Stimulated activated CD4-positive, alpha-beta T cell treated with anti-CD3 and anti-CD28 coated beads, Interleukin-2, amount 100 ng/mL, for 24 hours (primary cell): ENCODE results near the gene PCIF1.
"Not testable (repeated sequence)": the region's sequence is repeated elsewhere in the genome, so short reads cannot be mapped to it uniquely, and the experiment has no call there.

ENCODE experiments used
- DNase-seq, 2 donors: peaks; one replicate each; pipeline ENCODE4 v3.0.0-alpha.2; 2020

PCIF1 gene

DNA sequence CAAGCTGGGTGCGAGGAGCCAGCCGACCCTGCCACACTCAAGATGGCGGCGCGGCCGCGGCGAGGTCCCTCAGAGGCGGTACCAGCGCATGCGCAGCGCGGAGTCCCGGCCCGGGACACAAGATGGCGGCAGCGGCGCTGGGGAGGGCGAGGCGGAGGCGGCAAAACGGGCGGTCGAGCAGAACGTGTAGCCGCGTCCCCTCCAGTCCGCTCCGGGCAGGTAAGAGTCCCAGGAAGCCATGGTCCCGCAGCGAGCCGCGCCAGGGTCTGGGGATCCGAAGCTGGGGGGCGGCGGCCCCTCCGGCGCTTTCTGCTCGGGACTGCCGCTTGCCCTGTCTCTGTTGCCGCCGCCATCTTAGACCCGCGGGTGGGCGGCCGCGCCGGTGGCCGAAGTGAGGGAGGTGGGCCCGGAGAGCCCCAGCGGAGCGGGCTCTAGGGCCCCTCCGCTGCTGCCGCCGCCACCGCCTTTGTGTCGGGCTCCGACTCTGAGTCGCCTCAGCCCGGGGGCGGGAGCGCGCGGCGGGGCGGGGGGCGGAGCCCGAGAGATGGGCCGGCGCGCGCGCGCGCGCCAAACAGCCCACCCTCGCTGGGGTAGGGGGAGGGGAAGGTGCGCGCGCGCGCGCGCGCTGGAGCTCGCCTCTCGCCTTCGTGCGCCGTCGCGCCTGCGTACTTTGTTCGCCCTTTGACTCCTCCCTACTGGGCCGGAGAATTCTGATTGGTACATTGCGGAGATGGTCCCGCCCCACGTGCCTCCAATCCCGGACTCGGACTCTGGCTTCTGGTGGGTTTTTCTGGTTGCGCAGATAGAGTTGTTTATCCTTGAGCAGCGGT, at the start of gene PCIF1:
Gene PCIF1, plus strand, starts transcription at position 98 of the 830 bp plus-strand sequence. CDS start 4,317 bp downstream, outside the sequence.
- peak; percentile 98 for DNase-seq

DNA sequence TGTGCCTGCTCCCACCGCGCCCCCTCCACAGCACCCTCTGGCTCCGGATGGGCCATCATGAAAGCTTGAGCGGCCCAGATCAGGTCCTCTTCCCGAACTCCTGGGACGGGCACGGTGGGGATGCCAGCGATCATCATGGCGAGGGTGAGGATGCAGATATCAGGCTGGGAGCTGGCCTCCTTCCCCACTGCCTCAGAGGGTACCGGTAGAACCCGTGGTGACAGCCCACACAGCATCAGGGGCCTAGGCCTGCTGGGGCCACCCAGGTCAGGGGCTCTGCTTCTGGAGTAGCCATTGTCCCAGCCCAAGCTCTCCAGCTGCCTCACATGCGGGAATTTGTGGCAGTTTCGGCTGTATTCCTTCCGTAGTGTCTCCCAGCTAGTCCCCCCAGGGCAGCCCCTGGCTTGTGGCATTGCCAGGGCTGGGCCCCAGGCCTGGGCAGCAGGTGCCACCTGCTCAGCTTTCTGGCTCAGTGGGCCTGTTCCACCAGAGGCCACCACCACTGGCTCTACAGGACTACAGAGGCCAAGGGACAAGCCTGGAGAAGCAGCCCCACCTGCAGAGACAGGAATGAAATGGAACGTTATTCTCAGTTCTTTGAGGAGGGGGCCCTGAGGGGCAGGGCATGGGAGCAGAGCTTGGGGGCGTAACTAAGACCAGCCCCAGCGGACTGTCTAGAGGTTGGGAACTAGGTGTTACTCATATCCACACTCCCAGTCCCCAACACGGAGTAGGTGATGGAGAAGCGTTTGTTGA, 47.7 kb upstream of the PCIF1 start:
- DNase-seq = no peak

DNA sequence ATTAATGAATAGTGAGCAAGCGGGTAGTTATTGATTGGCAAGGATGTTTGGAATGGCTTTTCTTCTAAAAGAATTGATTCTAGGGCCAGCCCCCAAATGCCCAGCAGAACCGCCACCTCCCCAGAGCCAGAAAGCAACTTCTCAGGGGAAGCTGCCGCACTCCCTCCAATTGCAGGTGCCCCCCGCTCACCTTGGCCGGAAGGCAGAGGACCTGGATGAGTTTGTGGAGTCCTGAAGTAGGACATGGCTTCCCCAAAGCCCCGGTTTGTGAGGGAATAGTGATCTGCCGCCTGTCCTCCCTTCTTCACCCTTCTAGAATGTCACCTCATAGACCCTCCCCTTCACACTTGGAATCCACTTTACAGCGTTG, 47.2 kb upstream of the PCIF1 start, which contains the start of gene SPATA25:
Gene SPATA25, minus strand, starts transcription at position 277 of the 370 bp plus-strand sequence. Its CDS starts 32 bp downstream, at position 245.
- DNase-seq = no peak

DNA sequence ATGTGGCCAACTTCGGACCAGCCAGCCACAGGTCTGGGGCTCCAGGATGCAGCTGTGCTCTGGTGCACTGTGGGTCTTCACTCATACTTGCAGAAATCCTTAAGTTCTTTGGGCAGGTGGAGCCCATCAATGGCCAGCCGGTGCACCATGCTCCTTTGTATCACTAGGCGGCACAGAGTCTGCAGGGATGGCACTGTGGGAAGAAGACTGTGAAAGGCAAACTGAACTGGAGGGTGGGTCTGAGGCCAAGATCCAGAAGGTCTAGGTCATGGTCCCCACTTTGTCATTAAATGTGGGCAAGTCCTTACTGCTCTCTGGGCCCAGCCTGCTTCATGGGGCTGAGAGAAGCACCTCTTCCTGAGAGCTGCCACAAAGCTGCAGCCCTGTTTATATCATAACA, 45.8 kb upstream of the PCIF1 start:
- DNase-seq = no peak

DNA sequence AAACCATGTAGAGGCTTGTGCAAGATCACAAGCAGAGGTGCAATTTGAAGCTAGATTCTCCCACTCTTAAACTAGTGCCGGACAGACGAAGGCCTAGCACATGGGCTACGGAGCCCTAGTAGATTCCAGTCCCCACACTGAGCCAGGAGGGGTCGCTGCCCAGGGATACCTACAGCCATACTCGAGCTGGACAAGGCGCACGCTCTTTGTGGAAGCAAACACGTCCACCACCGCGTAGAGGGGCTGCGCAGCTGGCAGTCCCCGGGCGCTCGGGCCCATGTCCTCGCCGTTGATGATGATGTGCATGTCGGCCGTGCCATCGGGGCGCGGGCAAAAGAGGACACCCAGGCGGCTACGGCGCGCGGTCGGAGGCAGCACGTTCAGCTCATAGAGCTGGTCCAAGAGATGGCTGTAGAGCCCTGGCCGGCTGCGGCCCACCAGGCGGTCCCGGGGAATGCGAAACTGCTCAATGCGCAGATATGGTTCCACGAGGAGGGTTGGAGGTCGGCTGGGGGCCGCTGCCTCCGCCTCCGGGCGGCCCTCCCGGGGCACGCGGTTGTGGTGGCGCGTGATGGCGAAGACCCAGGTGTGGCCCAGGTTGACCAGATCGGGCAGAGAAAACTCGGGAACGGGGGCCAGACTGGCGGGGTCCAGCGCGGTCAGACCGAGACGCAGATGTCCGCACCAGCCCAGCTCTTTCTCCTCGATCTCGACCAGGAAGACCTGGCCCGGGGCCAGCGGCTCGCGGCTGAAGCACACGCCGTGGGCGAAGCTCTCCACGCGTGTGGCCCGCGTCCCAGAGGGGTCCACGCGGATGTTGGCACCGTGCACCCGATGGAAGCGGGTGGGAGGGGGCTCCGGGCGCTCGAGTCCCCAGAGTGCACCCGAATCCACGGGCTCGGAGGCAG, 44.2 kb upstream of the PCIF1 start:
- peak; percentile 51 to 57 for DNase-seq

DNA sequence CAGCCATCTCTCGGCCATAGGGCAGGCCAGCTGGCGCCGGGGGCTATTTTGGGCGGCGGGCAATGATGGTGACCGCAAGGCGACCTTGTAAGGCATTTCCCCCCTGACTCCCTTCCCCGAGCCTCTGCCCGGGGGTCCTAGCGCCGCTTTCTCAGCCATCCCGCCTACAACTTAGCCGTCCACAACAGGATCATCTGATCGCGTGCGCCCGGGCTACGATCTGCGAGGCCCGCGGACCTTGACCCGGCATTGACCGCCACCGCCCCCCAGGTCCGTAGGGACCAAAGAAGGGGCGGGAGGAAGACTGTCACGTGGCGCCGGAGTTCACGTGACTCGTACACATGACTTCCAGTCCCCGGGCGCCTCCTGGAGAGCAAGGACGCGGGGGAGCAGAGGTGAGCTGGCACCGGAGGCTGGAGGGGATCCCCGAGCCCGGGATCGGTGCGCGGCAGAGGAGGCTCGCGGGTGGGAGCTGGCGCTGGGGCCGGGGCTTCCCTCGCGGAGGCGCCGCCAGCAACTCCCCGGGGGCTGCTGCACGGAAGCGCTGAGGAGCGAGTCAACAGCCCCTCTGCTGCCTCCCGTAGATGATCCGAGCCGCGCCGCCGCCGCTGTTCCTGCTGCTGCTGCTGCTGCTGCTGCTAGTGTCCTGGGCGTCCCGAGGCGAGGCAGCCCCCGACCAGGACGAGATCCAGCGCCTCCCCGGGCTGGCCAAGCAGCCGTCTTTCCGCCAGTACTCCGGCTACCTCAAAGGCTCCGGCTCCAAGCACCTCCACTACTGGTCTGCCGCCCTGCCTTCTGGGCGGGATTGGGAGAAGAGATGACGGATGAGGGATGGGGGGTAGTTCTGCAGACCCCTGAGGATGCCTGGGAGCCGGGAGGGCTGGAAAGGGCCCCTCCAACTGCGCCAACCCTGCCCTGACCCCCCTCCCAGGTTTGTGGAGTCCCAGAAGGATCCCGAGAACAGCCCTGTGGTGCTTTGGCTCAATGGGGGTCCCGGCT, 43.2 kb upstream of the PCIF1 start, which contains the start of the genes CTSA and NEURL2:
Gene CTSA, plus strand, starts transcription at position 351 of the 999 bp plus-strand sequence. Its CDS starts 234 bp downstream, at position 585.
Gene NEURL2, minus strand, starts transcription at position 224 of the 999 bp plus-strand sequence. Its CDS starts 217 bp downstream, at position 7.
- peak; percentile 87 to 90 for DNase-seq

DNA sequence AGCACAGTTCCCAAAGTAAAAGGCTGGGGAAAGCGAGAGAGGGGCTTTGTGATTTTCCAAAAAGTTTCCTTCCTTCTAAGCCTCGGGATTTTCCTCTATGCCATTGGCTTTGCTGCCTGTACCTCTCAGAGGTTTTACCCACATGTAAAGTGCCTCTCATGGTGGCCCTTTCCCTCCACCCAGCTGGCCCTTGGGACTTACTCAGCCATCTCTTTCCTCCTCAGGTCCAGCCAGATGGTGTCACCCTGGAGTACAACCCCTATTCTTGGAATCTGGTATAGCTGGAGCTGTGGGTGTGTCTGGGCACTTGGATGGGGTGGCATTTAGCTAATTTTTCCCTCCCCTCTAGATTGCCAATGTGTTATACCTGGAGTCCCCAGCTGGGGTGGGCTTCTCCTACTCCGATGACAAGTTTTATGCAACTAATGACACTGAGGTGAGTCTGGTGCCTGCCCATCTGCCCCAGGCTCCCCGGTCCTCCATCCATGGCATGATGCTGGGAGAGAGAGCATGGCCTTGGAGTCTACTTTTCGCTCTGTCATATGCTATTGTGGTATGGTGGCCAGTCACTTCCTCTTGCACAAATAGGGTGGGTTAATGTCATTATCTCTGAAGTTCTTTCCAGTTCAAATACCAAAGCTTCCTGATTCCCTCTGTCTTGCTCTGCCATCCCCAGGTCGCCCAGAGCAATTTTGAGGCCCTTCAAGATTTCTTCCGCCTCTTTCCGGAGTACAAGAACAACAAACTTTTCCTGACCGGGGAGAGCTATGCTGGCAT, 42.2 kb upstream of the PCIF1 start:
- no peak for DNase-seq

DNA sequence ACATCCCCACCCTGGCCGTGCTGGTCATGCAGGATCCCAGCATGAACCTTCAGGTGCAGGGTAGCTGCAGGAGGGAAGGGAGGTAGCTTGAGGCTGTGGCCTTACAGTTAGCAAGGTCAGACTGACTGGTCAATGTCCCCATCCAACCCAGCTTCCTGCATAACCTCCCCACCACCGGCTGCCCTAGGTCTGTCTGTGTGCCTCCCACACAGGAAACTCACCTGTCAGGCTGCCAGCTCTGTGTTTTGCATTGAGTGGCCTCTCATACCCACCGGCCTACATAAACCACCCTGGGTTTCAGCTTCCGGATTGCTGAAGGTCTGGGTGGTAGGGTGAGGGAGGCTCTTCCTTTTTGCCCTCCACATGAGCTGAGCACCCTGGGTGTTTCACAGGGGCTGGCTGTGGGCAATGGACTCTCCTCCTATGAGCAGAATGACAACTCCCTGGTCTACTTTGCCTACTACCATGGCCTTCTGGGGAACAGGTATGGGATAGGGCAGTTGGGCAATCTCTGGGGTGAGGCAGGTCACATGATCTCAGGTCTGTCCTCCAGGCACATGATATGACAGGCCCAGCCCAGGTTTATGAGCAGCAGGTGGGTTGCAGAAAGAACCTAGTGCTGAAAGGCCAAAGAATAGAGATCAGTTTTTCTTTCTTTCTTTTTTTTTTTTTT, 41.5 kb upstream of the PCIF1 start:
- peak in 1 of 2 donors; percentile 31 for DNase-seq

DNA sequence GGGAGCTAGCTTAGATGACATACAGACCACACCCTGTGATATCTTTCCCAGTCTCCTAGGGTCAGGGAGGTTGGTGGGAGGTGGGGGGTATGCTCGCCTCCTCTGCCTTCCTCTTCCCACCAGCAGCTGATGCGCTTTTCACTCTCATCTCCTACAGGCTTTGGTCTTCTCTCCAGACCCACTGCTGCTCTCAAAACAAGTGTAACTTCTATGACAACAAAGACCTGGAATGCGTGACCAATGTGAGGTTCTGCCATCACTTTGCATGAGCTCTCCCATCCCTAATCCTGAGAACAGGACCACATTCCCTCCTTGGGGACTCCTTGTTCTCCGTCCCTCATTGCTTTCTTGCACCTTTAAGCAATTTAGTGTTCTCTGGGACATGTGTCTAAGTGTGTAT, 40.7 kb upstream of the PCIF1 start:
- DNase-seq = no peak

DNA sequence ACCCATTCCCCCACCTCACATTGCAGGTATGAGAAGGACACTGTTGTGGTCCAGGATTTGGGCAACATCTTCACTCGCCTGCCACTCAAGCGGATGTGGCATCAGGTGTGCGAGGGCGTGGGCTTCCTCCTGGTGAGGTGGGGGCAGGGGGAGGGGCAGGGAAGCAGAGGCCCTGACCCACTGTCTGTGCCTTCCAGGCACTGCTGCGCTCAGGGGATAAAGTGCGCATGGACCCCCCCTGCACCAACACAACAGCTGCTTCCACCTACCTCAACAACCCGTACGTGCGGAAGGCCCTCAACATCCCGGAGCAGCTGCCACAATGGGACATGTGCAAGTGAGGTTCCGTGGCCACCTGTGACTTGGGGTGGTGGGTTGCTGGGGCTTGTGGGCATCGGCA, 39.7 kb upstream of the PCIF1 start:
- DNase-seq = no peak

DNA sequence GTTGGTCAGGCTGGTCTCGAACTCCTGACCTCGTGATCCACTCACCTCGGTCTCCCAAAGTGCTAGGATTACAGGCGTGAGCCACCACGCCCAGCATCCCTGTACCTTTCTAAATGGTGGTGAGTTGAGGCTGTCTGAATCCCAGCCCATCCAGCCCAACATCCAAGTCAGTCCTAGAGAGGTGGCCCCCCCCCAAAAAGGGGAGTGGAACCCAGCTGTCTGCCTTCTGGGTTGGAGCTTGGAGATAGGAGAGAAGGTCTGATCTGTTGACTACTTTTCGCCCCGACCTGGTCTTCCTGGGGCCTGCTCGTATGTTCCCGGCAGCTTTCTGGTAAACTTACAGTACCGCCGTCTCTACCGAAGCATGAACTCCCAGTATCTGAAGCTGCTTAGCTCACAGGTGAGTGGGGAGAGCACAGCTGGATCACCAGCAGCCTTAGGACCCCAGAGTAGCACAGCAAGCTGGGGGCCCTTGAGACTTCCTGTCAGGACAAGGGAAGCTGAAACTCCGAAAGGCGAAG, 37.8 kb upstream of the PCIF1 start:
- DNase-seq = no peak

DNA sequence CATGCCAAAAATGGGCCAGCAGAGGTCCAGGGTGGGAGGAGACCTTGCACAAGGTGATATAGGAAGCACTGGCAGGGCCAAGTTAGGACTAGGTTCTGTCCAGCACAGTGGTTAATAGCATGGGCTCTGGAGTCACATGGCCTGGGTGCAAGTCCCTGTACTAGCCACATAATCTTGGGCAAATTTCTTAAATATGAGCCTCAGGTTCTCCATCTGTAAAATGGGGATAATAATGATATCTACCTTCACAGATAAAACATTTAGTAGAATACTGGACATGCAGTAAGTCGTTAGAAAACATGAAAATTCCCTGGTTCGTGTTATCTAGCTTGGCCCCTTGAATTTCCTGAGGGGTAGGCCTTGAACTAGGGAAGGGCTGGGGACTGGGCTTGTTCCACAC, 37.2 kb upstream of the PCIF1 start:
- no peak for DNase-seq

DNA sequence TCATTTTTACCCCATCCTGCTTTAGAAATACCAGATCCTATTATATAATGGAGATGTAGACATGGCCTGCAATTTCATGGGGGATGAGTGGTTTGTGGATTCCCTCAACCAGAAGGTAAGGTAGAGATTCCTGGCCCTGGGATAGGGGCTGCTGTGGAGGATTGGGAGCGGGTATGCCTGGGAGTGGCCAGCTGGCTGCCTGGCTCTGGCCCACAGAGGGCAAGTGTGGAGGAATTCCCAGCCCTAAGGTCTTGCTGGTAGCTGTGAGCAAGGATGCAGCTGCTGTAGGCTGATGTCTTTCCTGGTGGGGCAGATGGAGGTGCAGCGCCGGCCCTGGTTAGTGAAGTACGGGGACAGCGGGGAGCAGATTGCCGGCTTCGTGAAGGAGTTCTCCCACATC, 36.8 kb upstream of the PCIF1 start:
- no peak for DNase-seq

DNA sequence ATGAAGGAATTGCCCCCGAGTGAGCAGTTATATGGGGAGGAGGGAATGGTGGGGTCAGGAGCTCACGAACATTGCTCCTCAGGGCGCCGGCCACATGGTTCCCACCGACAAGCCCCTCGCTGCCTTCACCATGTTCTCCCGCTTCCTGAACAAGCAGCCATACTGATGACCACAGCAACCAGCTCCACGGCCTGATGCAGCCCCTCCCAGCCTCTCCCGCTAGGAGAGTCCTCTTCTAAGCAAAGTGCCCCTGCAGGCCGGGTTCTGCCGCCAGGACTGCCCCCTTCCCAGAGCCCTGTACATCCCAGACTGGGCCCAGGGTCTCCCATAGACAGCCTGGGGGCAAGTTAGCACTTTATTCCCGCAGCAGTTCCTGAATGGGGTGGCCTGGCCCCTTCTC, 36.2 kb upstream of the PCIF1 start:
- no peak for DNase-seq

DNA sequence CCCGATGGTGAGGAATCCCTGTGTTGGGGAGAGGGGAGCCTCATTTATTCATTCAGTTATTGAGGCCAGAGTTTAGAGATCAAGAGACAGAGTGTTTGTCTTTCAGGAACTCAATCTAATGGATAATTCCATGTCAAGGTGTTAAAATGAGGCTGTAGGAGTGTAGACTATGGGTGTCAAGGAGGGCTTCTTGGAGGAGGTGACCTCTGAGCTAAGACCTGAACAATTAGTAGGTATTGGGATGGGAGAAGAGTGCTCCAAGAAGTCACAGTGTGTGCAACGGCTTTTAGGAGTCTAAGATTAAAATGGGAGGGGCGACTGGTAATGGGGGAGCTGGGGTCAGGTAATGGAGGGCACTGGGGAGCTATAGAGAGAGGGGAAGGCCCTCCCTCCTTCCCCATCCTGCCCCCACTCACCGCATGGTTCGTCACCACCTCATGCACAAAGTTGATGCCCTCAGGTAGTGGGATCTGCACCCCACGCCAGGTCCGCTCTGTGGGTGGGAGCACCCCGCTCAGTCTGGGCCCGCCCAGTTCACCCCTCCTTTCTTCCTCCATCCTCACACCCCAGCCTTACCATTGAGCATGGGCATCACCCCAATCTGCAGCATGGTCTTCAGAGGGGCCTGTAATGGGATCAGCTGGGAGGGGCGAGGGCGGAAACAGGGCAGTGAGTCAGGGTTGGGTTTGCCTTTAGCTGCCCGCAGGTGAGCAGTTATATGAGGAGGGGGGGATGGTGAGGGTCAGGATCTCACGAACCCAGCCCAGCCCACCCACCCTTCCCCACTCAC, 35.2 kb upstream of the PCIF1 start:
- no peak for DNase-seq

DNA sequence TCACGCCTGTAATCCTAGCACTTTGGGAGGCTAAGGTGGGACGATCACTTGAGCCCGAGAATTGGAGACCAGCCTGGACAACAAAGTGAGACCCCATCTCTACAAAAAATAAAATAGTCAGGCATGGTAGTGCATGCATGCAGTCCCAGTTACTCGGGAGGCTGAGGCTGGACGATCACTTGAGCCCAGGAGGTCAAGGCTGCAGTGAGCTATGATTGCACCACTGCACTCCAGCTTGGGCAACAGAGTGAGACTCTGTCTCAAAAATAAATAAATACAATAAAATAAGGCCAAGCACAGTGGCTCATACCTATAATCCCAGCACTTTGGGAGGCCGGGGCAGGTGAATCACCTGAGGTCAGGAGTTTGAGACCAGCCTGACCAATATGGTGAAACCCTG, 33.2 kb upstream of the PCIF1 start:
- not testable (repeated sequence) for DNase-seq

DNA sequence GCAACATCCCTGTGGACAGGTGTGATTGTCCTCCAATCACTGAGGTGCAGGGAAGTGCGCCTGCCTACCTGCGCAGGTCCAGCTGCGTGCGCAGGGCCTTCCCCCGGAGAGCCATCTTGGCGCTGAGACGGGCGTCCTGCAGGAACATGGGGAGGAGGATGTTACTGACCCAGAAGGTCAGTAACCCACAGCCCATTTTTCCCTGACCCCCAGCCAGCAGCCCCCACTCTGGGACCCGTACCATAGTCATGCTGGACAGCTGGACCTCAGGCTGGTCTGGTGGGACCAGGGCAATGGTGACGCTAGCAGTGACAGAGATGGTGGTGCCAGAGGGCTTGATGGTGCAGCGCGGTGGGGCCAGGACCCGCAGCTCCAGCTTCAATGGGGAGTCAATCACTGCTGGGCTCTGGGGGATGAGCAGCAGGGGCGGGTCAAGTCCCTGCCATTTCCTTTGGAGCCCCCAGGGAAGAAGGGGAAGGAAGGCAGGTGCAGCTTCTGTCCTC, 32.2 kb upstream of the PCIF1 start:
- DNase-seq = no peak
